CD4-positive, alpha-beta T cell treated with Interleukin-4 for 4 hours (primary cell): ENCODE data around the gene POFUT2.

Experiments
- DNase-seq: peaks from one replicate; pipeline ENCODE4 v3.0.0-alpha.2; 2020

The POFUT2 gene

DNA sequence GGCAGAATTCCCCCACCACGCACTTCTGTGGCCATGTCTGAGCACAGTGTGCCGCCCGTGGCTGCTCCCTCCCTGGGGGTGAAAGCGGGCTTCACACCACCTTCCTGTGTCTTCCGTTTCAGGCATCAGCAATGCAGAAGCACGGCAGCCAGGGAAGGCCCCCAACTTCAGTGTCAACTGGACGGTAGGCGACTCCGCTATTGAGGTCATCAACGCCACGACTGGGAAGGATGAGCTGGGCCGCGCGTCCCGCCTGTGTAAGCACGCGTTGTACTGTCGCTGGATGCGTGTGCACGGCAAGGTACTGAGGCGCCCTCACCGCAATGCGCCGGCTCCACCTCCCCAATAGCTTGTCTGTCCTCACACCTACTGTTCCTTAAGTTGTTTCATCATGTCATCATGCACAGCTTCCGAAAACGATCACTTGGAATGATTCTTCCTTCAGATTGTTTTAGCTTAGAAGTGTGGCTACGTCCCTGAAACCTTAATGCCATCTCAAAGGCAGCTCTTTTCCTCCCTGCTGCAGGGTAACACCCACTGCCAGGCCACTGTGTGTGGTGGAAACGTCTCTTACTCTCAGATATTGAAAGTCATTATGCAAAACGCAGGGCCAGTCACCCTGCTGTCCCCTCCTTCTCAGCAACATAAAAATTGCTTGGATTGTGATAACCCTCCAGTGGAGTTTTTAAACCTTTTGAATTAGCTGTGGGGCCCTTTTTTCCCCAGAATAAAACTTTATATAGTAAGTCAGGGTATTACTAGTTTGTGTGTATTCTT lies 66.8 kb downstream of the POFUT2 start:
- DNase-seq: no peak

DNA sequence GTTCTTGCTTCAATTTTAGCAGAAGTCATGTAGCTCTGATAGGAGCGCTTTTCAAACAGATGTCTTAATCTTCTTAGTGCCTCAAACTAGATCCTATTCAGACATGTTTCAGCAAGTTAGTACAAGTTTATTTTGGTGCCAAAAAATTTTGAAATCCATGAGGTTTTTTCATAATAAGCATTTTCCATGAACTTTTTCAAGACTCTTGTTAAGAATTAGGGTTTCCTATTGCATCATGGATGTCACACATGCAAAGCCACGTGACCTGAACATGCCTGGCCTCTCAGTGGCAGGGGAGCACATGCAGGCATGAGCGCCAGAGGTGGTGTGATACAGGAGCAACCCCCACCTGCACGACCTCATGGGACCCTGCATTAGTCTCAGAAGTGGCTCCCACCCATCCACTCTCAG lies 67.6 kb downstream of the POFUT2 start:
- no peak for DNase-seq

DNA sequence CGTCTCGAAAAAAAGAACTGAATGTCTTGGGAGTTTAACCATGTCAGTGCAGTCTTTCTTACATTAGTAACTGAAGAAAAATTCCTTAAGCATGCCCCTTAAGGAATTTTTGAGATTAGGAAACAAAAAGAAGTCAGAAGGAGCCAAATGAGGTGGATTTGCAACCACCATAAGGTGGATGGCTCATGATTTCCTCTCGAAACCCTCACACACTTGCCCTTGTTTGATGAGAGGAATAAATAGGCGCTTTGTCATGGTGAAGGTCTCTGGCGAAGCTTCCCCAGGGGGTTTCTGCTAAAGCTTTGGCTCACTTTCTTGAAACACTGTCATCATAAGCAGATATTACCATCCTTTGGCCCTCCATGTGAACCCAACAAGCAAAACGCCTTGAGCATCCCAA lies 68.2 kb downstream of the POFUT2 start:
- DNase-seq: no peak

DNA sequence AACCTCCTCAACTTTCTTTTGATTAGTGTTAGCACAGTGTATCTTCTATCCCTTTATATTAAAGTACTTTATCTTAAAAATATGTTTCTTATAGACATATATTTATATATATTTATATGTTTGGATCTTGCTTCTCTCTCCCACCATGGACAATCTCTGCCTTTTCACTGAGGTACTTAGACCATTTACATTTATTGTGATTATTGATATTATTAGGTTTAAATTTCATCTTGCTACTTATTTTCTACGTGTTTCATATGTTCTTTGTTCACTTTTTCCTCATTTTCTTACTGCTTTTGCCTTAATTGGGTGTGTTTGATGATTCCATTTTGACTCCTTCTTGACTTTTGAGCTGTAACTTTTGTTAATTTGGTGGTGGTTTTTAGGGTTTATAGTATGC lies 70.7 kb downstream of the POFUT2 start:
- DNase-seq: no peak

DNA sequence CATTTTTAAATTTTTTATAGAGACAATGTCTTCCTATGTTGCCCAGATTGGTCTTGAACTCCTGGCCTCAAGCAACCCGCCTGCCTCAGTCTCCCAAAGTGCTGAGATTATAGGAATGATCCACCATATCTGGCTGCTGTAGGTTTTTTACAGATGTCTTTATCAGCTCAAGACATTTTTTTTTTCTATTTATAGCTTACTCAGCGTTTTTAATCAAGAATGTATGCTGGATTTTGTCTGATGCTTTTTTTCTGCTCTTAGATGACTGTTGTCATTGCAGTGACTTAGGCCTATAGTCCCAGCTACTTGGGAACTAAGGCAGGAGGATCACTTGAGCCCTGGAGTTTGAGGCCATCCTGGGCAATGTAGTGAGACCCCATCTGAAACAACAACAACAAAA lies 72.5 kb downstream of the POFUT2 start:
- DNase-seq: no peak
